Vagina (tissue), 2 donors: ENCODE results near the gene ZNF10. TPM values are rescaled to one million over a fixed set of nuclear protein-coding genes. Genes with fewer than 3 reads are reported as not detected.

ENCODE experiments used
- DNase-seq, 2 donors: peaks; one replicate each; pipeline ENCODE4 v3.0.0-alpha.2; 2017; ENCODE audit errors: extremely low spot score in 2 of 2
- H3K27ac ChIP-seq: fragments of 200-600 bp; sonication (generic); one replicate; pipeline ENCODE4 v1.5.1; 2019
- H3K27me3 ChIP-seq: fragments of 200-600 bp; sonication (generic); one replicate; pipeline ENCODE4 v1.5.1; 2019
- H3K36me3 ChIP-seq, 2 donors: fragments of 200-600 bp; sonication (generic); one replicate each; pipeline ENCODE4 v1.5.1; 2017 to 2019
- H3K4me1 ChIP-seq: fragments of 200-600 bp; sonication (generic); one replicate; pipeline ENCODE4 v1.5.1; 2019
- H3K4me3 ChIP-seq, 2 donors: fragments of 200-600 bp; sonication (generic); 1 replicate in 1 of 2; 2 replicates in 1 of 2; pipeline ENCODE4 v1.5.1; 2016 to 2019
- H3K9me3 ChIP-seq: fragments of 200-600 bp; sonication (generic); one replicate; pipeline ENCODE4 v1.5.1; 2019
- POLR2A ChIP-seq, 2 donors: fragments of 450-650 bp; IDR thresholded peaks; one replicate each; pipeline ENCODE4 v1.6.1; 2017; ENCODE audit warnings: antibody characterized with exemption in 2 of 2, mild to moderate bottlenecking in 2 of 2, moderate library complexity in 2 of 2
- POLR2AphosphoS5 ChIP-seq, 2 donors: sonication (generic); formaldehyde crosslinking; IDR thresholded peaks; one replicate each; pipeline ENCODE4 v1.9.0; 2017; ENCODE audit warnings: antibody characterized with exemption in 2 of 2, mild to moderate bottlenecking in 2 of 2, low read depth in 1 of 2; ENCODE audit not compliant: insufficient read depth in 1 of 2
- intact Hi-C: fragments of 100-400 bp; cut with DNase I; formaldehyde crosslinking; loops from one replicate; pipeline ENCODE4 v1.15.1; 2023
- total RNA-seq: library from RNA; depleted of rRNA; stranded (reverse); fragments of >200 nt; gene quantifications from one replicate; pipeline ENCODE4 v1.2.3, GENCODE V29; 2016
- TF ChIP-seq, protein P1 (sequence below), 3 experiments: fragments of 450-650 bp in 2 of 3; fragments of 200-600 bp in 1 of 3; sonication (generic) in 1 of 3; IDR thresholded peaks; one replicate each; pipeline ENCODE4 v1.5.1; 2017 to 2019; ENCODE audit warnings: antibody characterized with exemption in 3 of 3, mild to moderate bottlenecking in 2 of 3, moderate library complexity in 2 of 3

Gene ZNF10
- total RNA-seq, 1 donor from 2014 or later: 10.8 TPM

DNA sequence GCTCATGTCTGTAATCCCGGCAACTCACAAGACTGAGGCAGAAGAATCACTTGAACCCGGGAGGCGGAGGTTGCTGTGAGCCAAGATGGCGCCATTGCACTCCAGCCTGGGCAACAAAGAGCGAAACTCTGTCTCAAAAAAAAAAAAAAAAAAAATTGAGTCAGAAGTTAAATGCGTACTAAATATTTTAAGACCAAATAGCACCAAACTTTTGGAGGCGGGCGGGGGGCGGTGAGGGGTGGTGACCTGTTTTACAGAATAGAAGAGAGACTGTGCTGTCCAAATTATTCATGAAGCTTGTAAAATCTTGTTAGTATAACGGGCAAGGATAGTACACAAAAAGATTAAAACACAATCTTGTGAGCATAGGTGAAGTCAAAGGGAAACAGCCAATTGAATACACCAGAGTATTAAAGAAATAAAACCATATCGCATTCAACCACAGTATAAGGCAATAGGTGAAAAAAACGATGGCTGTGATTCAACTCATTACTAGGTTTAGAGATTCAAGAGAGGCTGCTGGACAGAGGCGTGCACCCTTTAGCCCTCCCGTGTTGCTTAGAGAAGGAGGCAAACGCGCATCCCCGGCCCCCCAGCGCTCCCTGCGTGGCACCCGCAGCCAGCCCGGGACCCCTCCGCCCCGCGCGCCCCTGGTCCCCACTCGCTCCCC, 924 bp upstream of the ZNF10 start:
- Histone ChIP-seq H3K4me1 (peaks cover 6% of the 10 kb centered on the region), H3K36me3 (peaks cover 0 to 65% of the 10 kb centered on the region in 2 donors), H3K27ac (peak overlapping the region; percentile 94), H3K9me3 (peaks cover 49% of the 10 kb centered on the region), H3K4me3 (peak overlapping the region; percentile 92 to 99), H3K27me3 (no peaks in the 10 kb centered on the region)
- TF ChIP-seq POLR2A (IDR thresholded peaks at IDR 0.05): no peak
- TF ChIP-seq, protein P1, sequence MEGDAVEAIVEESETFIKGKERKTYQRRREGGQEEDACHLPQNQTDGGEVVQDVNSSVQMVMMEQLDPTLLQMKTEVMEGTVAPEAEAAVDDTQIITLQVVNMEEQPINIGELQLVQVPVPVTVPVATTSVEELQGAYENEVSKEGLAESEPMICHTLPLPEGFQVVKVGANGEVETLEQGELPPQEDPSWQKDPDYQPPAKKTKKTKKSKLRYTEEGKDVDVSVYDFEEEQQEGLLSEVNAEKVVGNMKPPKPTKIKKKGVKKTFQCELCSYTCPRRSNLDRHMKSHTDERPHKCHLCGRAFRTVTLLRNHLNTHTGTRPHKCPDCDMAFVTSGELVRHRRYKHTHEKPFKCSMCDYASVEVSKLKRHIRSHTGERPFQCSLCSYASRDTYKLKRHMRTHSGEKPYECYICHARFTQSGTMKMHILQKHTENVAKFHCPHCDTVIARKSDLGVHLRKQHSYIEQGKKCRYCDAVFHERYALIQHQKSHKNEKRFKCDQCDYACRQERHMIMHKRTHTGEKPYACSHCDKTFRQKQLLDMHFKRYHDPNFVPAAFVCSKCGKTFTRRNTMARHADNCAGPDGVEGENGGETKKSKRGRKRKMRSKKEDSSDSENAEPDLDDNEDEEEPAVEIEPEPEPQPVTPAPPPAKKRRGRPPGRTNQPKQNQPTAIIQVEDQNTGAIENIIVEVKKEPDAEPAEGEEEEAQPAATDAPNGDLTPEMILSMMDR (IDR thresholded peaks at IDR 0.05): no peak
- no peak for TF ChIP-seq POLR2AphosphoS5 (IDR thresholded peaks at IDR 0.05; ENCODE audit: insufficient read depth in 1 of 2, low read depth in 1 of 2)
- intact Hi-C loops: loop anchor here (2.0 to 5.0 kb wide), 2 partner anchors 47 to 53 kb away; partner anchors contain the start of gene ZNF140
- DNase-seq: no peak

DNA sequence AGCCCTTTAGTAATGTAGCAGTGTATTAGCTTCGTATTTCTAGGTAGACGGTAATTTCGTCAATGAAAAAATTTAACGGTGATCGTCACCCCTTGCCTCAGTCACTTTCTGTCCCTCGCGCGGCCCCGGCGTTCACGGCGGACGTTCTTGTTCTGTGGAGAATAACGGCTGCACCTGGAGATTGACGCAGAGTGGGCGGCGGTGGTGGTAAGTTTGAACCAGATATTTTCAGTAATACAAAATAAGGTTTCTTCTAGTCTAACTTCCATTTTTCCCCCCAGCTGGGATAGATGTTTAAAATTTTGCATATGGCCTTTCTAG, 341 bp downstream of the ZNF10 start:
- Histone ChIP-seq H3K27me3 (no peaks in the 10 kb centered on the region), H3K4me3 (peak overlapping the region; percentile 92 to 99), H3K27ac (peak overlapping the region; percentile 94), H3K9me3 (peaks cover 37% of the 10 kb centered on the region), H3K36me3 (peaks cover 0 to 64% of the 10 kb centered on the region in 2 donors), H3K4me1 (peaks cover 6% of the 10 kb centered on the region)
- DNase-seq: no peak
- TF ChIP-seq POLR2AphosphoS5 (IDR thresholded peaks at IDR 0.05; ENCODE audit: insufficient read depth in 1 of 2, low read depth in 1 of 2): no peak
- no peak for TF ChIP-seq POLR2A (IDR thresholded peaks at IDR 0.05)
- TF ChIP-seq, protein P1 (IDR thresholded peaks at IDR 0.05): no peak
- intact Hi-C loops: loop anchor here (5.0 kb wide), 1 partner anchor 48 kb away; the partner anchor contains the start of gene ZNF140

DNA sequence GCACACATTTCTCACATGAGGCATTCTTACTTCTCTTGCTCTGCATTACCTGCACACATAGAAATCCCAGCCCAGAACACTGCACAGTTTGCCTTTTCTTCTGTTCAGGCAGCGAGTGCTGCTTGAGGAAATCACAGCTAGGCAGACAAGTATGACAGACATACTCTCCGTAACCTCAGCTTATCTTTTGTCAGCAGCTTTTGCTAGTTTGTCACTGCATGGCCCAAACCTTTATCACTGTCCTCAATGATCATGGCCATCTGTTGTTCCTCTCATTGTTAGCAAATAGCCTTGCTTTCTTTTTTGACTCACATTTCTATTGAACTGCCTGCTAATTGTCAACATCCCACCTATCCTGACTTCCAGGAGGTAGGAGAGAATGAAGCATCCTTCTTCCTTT, 5.3 kb downstream of the ZNF10 start:
- no peak overlapping the region for H3K27ac ChIP-seq
- no peak for DNase-seq
- H3K4me3 ChIP-seq: no peak overlapping the region
- no peaks in the 10 kb centered on the region for H3K27me3 ChIP-seq
- H3K9me3 ChIP-seq: peaks cover 38% of the 10 kb centered on the region
- intact Hi-C loops: no loop called here
- H3K4me1 ChIP-seq: peaks cover 6% of the 10 kb centered on the region
- TF ChIP-seq POLR2A (IDR thresholded peaks at IDR 0.05): no peak
- TF ChIP-seq, protein P1 (IDR thresholded peaks at IDR 0.05): no peak
- TF ChIP-seq POLR2AphosphoS5 (IDR thresholded peaks at IDR 0.05; ENCODE audit: insufficient read depth in 1 of 2, low read depth in 1 of 2): no peak
- peaks cover 0 to 80% of the 10 kb centered on the region in 2 donors for H3K36me3 ChIP-seq

DNA sequence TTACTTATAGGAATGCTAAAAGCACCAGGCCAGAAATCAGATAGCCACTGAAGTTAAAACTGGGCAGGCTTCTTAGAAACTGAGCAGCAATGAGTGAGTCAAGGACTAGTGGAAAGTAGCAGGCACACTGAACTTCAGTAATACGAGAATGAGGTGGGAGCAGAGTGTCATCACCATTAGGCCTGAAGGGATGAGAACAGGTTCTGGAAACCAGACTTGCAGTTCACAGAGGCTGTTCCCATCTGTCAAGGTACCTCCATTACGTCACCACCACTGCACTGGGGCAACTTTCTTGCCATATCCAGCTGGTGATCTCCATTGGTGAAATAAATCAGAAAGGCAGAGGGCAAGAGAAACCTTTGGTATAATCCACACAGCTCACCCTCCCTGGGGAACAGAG, 15.6 kb downstream of the ZNF10 start:
- intact Hi-C loops: no loop called here

More for the DNA sequence above, 15.6 kb downstream of the ZNF10 start:
- Histone ChIP-seq H3K4me3 (no peak overlapping the region), H3K27ac (no peak overlapping the region), H3K4me1 (no peaks in the 10 kb centered on the region), H3K27me3 (no peaks in the 10 kb centered on the region), H3K9me3 (peaks cover 70% of the 10 kb centered on the region), H3K36me3 (peaks cover 13 to 84% of the 10 kb centered on the region in 2 donors)
- DNase-seq: no peak
- TF ChIP-seq, protein P1 (IDR thresholded peaks at IDR 0.05): no peak
- TF ChIP-seq POLR2A (IDR thresholded peaks at IDR 0.05) (no peak), POLR2AphosphoS5 (IDR thresholded peaks at IDR 0.05; ENCODE audit: insufficient read depth in 1 of 2, low read depth in 1 of 2) (no peak)
